K562 (cell line): Measurements from ENCODE around the gene TMEM120B. TPM values are rescaled to one million over a fixed set of nuclear protein-coding genes. Genes with fewer than 3 reads are reported as not detected.

ENCODE experiments used
- ARID2 ChIP-seq: fragments of 450-650 bp; IDR thresholded peaks from 2 replicates; pipeline ENCODE4 v1.6.1; 2017; ENCODE audit warnings: antibody characterized with exemption, mild to moderate bottlenecking
- ARID3A ChIP-seq: IDR thresholded peaks from 2 replicates; pipeline ENCODE4 v1.6.1; 2012; ENCODE audit warnings: low read depth, low read length, improper control_type of control experiment, borderline replicate concordance
- C11orf30 ChIP-seq: fragments of 450-650 bp; IDR thresholded peaks from 2 replicates; pipeline ENCODE4 v1.6.1; 2016; ENCODE audit warnings: low read depth, mild to moderate bottlenecking
- CREB3L1 ChIP-seq: fragments of 450-650 bp; IDR thresholded peaks from 2 replicates; pipeline ENCODE4 v1.6.1; 2014; ENCODE audit warnings: low read depth, mild to moderate bottlenecking, moderate library complexity, borderline replicate concordance
- DNMT1 ChIP-seq: fragments of 450-650 bp; IDR thresholded peaks from 2 replicates; pipeline ENCODE4 v1.6.1; 2016; ENCODE audit warnings: antibody characterized with exemption, mild to moderate bottlenecking
- DPF2 ChIP-seq: fragments of 450-650 bp; IDR thresholded peaks from 2 replicates; pipeline ENCODE4 v1.6.1; 2016
- GTF2F1 ChIP-seq: IDR thresholded peaks from 2 replicates; pipeline ENCODE4 v1.6.1; 2011; ENCODE audit warnings: low read depth, low read length, improper control_type of control experiment
- HNRNPUL1 ChIP-seq: fragments of 200-400 bp; formaldehyde crosslinking; IDR thresholded peaks from 2 replicates; pipeline ENCODE4 v1.6.1; 2017; ENCODE audit warnings: low read length
- LARP7 ChIP-seq: fragments of 450-650 bp; IDR thresholded peaks from 2 replicates; pipeline ENCODE4 v1.6.1; 2016
- MCM7 ChIP-seq, 2 experiments: fragments of 450-650 bp; IDR thresholded peaks; 2 replicates each; pipeline ENCODE4 v1.6.1; 2016 to 2018
- MEF2A ChIP-seq: IDR thresholded peaks from 2 replicates; pipeline ENCODE4 v1.6.1; 2011; ENCODE audit warnings: low read depth, mild to moderate bottlenecking, low read length, moderate library complexity; ENCODE audit not compliant: control insufficient read depth
- NELFE ChIP-seq: IDR thresholded peaks from 2 replicates; pipeline ENCODE4 v1.6.1; 2011; ENCODE audit warnings: mild to moderate bottlenecking; ENCODE audit not compliant: insufficient read depth, insufficient read length
- NFIX ChIP-seq: fragments of 250-450 bp; sonication (Bioruptor Pico); IDR thresholded peaks from 2 replicates; pipeline ENCODE4 v1.4.0; 2020; ENCODE audit warnings: low read depth, mild to moderate bottlenecking, moderate library complexity
- NR3C1 ChIP-seq: sonication (generic); formaldehyde crosslinking; IDR thresholded peaks from 2 replicates; pipeline ENCODE4 v1.8.1; 2022; ENCODE audit warnings: missing genetic modification reagents
- NR4A1 ChIP-seq, 2 experiments: fragments of 250-450 bp in 1 of 2; fragments of 450-650 bp in 1 of 2; sonication (Bioruptor Pico) in 1 of 2; IDR thresholded peaks; 2 replicates each; pipeline versions ENCODE4 v1.4.0 to v1.6.1; 2016 to 2020; ENCODE audit warnings: mild to moderate bottlenecking in 2 of 2, missing compliant biosample characterization in 1 of 2, missing genetic modification characterization in 1 of 2, moderate library complexity in 1 of 2
- NUFIP1 ChIP-seq: fragments of 450-650 bp; IDR thresholded peaks from 2 replicates; pipeline ENCODE4 v1.6.1; 2018; ENCODE audit not compliant: partially characterized antibody
- PBX2 ChIP-seq, 2 experiments: IDR thresholded peaks in 1 of 2; conservative IDR thresholded peaks in 1 of 2; 2 replicates each; pipeline ENCODE4 v1.6.1; 2016; ENCODE audit warnings: low read depth in 2 of 2, mild to moderate bottlenecking in 1 of 2, missing compliant biosample characterization in 1 of 2, missing genetic modification characterization in 1 of 2, moderate library complexity in 1 of 2
- SMARCB1 ChIP-seq: IDR thresholded peaks from 2 replicates; pipeline ENCODE4 v1.6.1; 2011; ENCODE audit warnings: improper control_type of control experiment, low read depth; ENCODE audit not compliant: insufficient read length
- TAF1 ChIP-seq: IDR thresholded peaks from 2 replicates; pipeline ENCODE4 v1.6.1; 2011; ENCODE audit warnings: mild to moderate bottlenecking, low read length, moderate library complexity; ENCODE audit not compliant: insufficient read depth, control insufficient read depth, severe bottlenecking; ENCODE audit errors: extremely low read depth
- TEAD2 ChIP-seq: fragments of 450-650 bp; IDR thresholded peaks from 2 replicates; pipeline ENCODE4 v1.6.1; 2016; ENCODE audit warnings: missing genetic modification characterization, control low read depth, missing compliant biosample characterization
- ZBED1 ChIP-seq: IDR thresholded peaks from 2 replicates; pipeline ENCODE4 v1.6.1; 2014
- ZC3H4 ChIP-seq: sonication (generic); formaldehyde crosslinking; IDR thresholded peaks from 2 replicates; pipeline ENCODE4 v1.9.0; 2021; ENCODE audit warnings: missing genetic modification reagents, borderline replicate concordance
- ZNF143 ChIP-seq: sonication (generic); formaldehyde crosslinking; IDR thresholded peaks from 2 replicates; pipeline ENCODE4 v1.9.0; 2022; ENCODE audit warnings: mild to moderate bottlenecking, missing genetic modification reagents
- polyA plus RNA-seq, 8 experiments: library from polyadenylated mRNA; depleted of rRNA in 4 of 8; stranded (reverse) in 5 of 8; unstranded in 3 of 8; fragments of >200 nt; fragmentation: Nextera tagmentation in 2 of 8; fragmentation: Illumina TruSeq in 1 of 8; extraction: Ambion mirVana in 2 of 8; extraction: Trizol in 1 of 8; gene quantifications; 2 replicates each; pipeline versions ENCODE4 v1.2.1 to v1.2.3, GENCODE V29; 2011 to 2014; ENCODE audit warnings: inconsistent platforms in 1 of 8, missing spikeins in 1 of 8
- total RNA-seq, 7 experiments: library from RNA; depleted of rRNA in 6 of 7; stranded (reverse); fragments of >200 nt in 6 of 7; fragmentation: Illumina TruSeq in 2 of 7; extraction: Trizol in 2 of 7; gene quantifications; 2 replicates each; pipeline versions ENCODE4 v1.2.1 to v1.2.3, GENCODE V29; 2011 to 2021; ENCODE audit warnings: low replicate concordance in 1 of 7

The TMEM120B gene
- total and polyA plus RNA-seq, 9 of the 15 experiments (the other 6 are each of a cell fraction or from before 2014, with no cell fraction given): 1.7 to 18.6 (median 7.4) TPM

- TF ChIP-seq DPF2: no peak
- TF ChIP-seq LARP7: peak; percentile 14; the same call in 1 of the 2 replicates
- peak; percentile 81 for TF ChIP-seq TAF1
- no peak for TF ChIP-seq DNMT1
- no peak for TF ChIP-seq TEAD2
- no peak for TF ChIP-seq HNRNPUL1
- no peak for TF ChIP-seq SMARCB1
- no peak for TF ChIP-seq C11orf30
- TF ChIP-seq GTF2F1: 0 out of 2 replicates have a peak, but pooled peaks have one; percentile 63
- TF ChIP-seq ARID3A: peak; percentile 49; the same call in 1 of the 2 replicates
- TF ChIP-seq ZC3H4 (CRISPR knock-in tag): 0 out of 2 replicates have a peak, but pooled peaks have one; percentile 56
- no peak for TF ChIP-seq NUFIP1
- TF ChIP-seq MEF2A: no peak
- no peak for TF ChIP-seq NFIX (CRISPR knock-in tag)
- TF ChIP-seq NELFE: no peak
- TF ChIP-seq CREB3L1: peak; percentile 62; the same call in 1 of the 2 replicates
- TF ChIP-seq MCM7 (IDR thresholded peaks at IDR 0.05): no peak
- peak; percentile 25; the same call in 1 of the 2 replicates for TF ChIP-seq ZNF143 (CRISPR knock-in tag)
- no peak for TF ChIP-seq NR4A1 (CRISPR knock-in tag; IDR thresholded peaks at IDR 0.05)
- peak; percentile 59; the same call in 1 of the 2 replicates for TF ChIP-seq NR4A1 (tag; IDR thresholded peaks at IDR 0.05)
- TF ChIP-seq NR3C1 (CRISPR knock-in tag): no peak
- no peak for TF ChIP-seq PBX2 (CRISPR knock-in tag; IDR thresholded peaks at IDR 0.05; ENCODE audit: low read depth)
- 0 out of 2 replicates have a peak, but pooled peaks have one; percentile 43 for TF ChIP-seq PBX2 (tag; conservative IDR thresholded peaks at IDR 0.05; ENCODE audit: low read depth)
- no peak for TF ChIP-seq ARID2
- TF ChIP-seq ZBED1: peak; percentile 20; the same call in 1 of the 2 replicates
Observed at GRCh38 chr12:121802843-121803698, 90.5 kb downstream of the TMEM120B start (continued).
